ENCODE data around the gene ZGLP1.

DNA sequence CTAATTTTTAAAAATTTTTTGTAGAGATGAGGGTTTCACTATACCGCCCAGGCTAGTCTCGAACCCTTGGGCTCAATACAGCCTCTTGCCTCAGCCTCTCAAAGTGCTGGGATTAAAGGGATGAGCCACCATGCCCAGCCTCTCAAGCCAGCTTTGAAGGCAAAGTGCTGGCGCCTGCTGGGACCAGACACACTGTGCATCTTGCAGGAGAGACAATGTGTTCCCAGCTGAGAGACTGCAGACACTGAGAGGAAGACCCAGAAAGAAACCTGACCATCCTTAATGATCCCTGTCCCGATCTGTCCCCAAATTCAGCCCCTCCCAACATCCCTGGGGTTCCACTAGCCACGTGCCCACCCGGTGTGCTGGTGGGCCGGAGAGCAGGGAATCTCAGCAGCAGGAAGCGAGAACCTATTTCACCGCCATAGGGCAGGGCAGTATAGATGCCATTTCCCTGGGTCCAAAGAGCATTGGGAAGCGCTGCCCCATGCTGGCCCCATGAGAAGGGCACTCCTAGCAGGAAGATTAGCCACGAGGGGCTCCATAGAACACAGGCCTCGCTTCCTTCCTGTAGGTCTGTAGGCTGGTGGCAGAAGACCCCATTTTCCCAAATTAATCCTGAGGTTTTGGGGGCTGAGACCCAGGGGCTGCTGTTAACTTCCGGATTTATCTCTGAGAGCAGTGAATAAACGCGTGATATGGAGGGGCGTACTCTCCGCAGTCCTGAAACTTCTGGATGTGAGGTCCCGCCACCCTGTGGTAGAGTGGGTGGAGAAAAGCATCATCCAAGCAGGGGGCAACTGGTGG is 22.7 kb upstream of the ZGLP1 start:
- TF ChIP-seq, protein P1, sequence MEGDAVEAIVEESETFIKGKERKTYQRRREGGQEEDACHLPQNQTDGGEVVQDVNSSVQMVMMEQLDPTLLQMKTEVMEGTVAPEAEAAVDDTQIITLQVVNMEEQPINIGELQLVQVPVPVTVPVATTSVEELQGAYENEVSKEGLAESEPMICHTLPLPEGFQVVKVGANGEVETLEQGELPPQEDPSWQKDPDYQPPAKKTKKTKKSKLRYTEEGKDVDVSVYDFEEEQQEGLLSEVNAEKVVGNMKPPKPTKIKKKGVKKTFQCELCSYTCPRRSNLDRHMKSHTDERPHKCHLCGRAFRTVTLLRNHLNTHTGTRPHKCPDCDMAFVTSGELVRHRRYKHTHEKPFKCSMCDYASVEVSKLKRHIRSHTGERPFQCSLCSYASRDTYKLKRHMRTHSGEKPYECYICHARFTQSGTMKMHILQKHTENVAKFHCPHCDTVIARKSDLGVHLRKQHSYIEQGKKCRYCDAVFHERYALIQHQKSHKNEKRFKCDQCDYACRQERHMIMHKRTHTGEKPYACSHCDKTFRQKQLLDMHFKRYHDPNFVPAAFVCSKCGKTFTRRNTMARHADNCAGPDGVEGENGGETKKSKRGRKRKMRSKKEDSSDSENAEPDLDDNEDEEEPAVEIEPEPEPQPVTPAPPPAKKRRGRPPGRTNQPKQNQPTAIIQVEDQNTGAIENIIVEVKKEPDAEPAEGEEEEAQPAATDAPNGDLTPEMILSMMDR (IDR thresholded peaks at IDR 0.05; ENCODE audit: low read depth, low read length): peak; percentile 42
- TF ChIP-seq MYC (IDR thresholded peaks at IDR 0.05; ENCODE audit: low read depth, low read length): no peak

Measured in NB4 (cell line).